Measurements from ENCODE around the gene CTNNBIP1. TPM values are rescaled to one million over a fixed set of nuclear protein-coding genes. Genes with fewer than 3 reads are reported as not detected.

The CTNNBIP1 gene
- total and polyA plus RNA-seq, 4 experiments from 2014 or later = 6.3 to 10.1 (median 9.5) TPM

GRCh38 chr1:9912264-9912936 is 2.3 kb upstream of the CTNNBIP1 start:
- H3K4me1 ChIP-seq (ENCODE audit: insufficient read depth, low read length) = peaks cover 16% of the 10 kb centered on the region
- ChIA-PET CTCF (ENCODE audit: partially characterized antibody) (no interaction called here), POLR2A (ENCODE audit: partially characterized antibody) (interaction anchor here (0.8 kb wide), 1 partner anchor 31 kb away, joined by 3 read pairs; the partner anchor contains the start of genes LZIC and NMNAT1)
- H3K4me3 Mint-ChIP-seq = peak overlapping the region in 6 of 8 donors; percentile 16 to 81 (median 60)
- no peaks in the 10 kb centered on the region for H3K9me3 ChIP-seq (ENCODE audit: control insufficient read depth in 1 of 2, low read length in 2 of 2)
- H3K27ac ChIP-seq (ENCODE audit: low read depth, low read length) = no peak overlapping the region
- H3K9me3 Mint-ChIP-seq = peaks cover 0 to 2% (median 0%) of the 10 kb centered on the region in 8 donors
- H3K4me3 ChIP-seq (ENCODE audit: low read length in 2 of 2) = no peak overlapping the region
- peak overlapping the region; percentile 43 to 90 (median 86) for H3K27ac Mint-ChIP-seq
- no peaks in the 10 kb centered on the region for H3K27me3 Mint-ChIP-seq
- no peaks in the 10 kb centered on the region for H3K27me3 ChIP-seq (ENCODE audit: insufficient read depth, low read length)
- peaks cover 23 to 39% (median 31%) of the 10 kb centered on the region in 4 donors for H3K4me1 Mint-ChIP-seq
- H3K36me3 ChIP-seq (ENCODE audit: insufficient read depth, low read length) = no peaks in the 10 kb centered on the region
- H3K36me3 Mint-ChIP-seq = peaks cover 0 to 6% of the 10 kb centered on the region in 2 donors
- DNase-seq = no peak
- intact Hi-C loops (cut with micrococcal nuclease) = loop anchor here (5.0 kb wide), 1 partner anchor 560 kb away; the partner anchor contains the start of genes DFFA and PEX14

GRCh38 chr1:9910423-9911178 is 532 bp upstream of the CTNNBIP1 start:
- Histone ChIP-seq H3K4me1 (ENCODE audit: insufficient read depth, low read length) (peaks cover 16% of the 10 kb centered on the region), H3K9me3 (ENCODE audit: control insufficient read depth in 1 of 2, low read length in 2 of 2) (no peaks in the 10 kb centered on the region), H3K36me3 (ENCODE audit: insufficient read depth, low read length) (no peaks in the 10 kb centered on the region), H3K27ac (ENCODE audit: low read depth, low read length) (peak overlapping the region; percentile 64), H3K4me3 (ENCODE audit: low read length in 2 of 2) (peak overlapping the region; percentile 71 to 78), H3K27me3 (ENCODE audit: insufficient read depth, low read length) (no peaks in the 10 kb centered on the region)
- intact Hi-C loops (cut with micrococcal nuclease) = loop anchor here (1.0 to 5.0 kb wide), 4 partner anchors 32 to 562 kb away; partner anchors contain the start of genes DFFA, LZIC, NMNAT1 and PEX14
- H3K9me3 Mint-ChIP-seq = peaks cover 0 to 2% (median 0%) of the 10 kb centered on the region in 8 donors
- ChIA-PET CTCF (ENCODE audit: partially characterized antibody) (interaction anchor here (0.9 to 1.0 kb wide), 3 partner anchors 36 to 285 kb away, joined by 3 to 6 read pairs (median 3); no protein-coding TSS in a partner anchor), POLR2A (ENCODE audit: partially characterized antibody) (interaction anchor here (0.8 to 1.2 kb wide), 8 partner anchors 32 to 321 kb away, joined by 3 to 12 read pairs (median 4); partner anchors contain the start of genes KIF1B, LZIC, NMNAT1 and UBE4B)
- H3K27me3 Mint-ChIP-seq = no peaks in the 10 kb centered on the region
- peaks cover 27 to 39% (median 34%) of the 10 kb centered on the region in 4 donors for H3K4me1 Mint-ChIP-seq
- peaks cover 0 to 6% of the 10 kb centered on the region in 2 donors for H3K36me3 Mint-ChIP-seq
- H3K27ac Mint-ChIP-seq = peak overlapping the region; percentile 85 to 99 (median 98)
- DNase-seq = peak; percentile 100
- H3K4me3 Mint-ChIP-seq = peak overlapping the region; percentile 92 to 99 (median 96)

- H3K9me3 ChIP-seq (ENCODE audit: control insufficient read depth in 1 of 2, low read length in 2 of 2) = no peaks in the 10 kb centered on the region
- Mint-ChIP-seq H3K4me1 (peaks cover 29 to 39% (median 34%) of the 10 kb centered on the region in 4 donors), H3K4me3 (peak overlapping the region; percentile 90 to 99 (median 97)), H3K27ac (peak overlapping the region; percentile 77 to 96 (median 92)), H3K36me3 (peaks cover 0 to 6% of the 10 kb centered on the region in 2 donors), H3K27me3 (no peaks in the 10 kb centered on the region), H3K9me3 (peaks cover 0 to 2% (median 0%) of the 10 kb centered on the region in 8 donors)
- ChIA-PET CTCF (ENCODE audit: partially characterized antibody) (interaction anchor here (1.2 kb wide), 1 partner anchor 34 kb away, joined by 3 read pairs; the partner anchor contains the start of genes LZIC and NMNAT1), POLR2A (ENCODE audit: partially characterized antibody) (no interaction called here)
- H3K27me3 ChIP-seq (ENCODE audit: insufficient read depth, low read length) = no peaks in the 10 kb centered on the region
- no peaks in the 10 kb centered on the region for H3K36me3 ChIP-seq (ENCODE audit: insufficient read depth, low read length)
- H3K4me1 ChIP-seq (ENCODE audit: insufficient read depth, low read length) = peaks cover 16% of the 10 kb centered on the region
- H3K27ac ChIP-seq (ENCODE audit: low read depth, low read length) = peak overlapping the region; percentile 50
- intact Hi-C loops (cut with micrococcal nuclease) = loop anchor here (1.0 to 5.0 kb wide), 4 partner anchors 33 to 563 kb away; partner anchors contain the start of genes DFFA, LZIC, NMNAT1 and PEX14
- H3K4me3 ChIP-seq (ENCODE audit: low read length in 2 of 2) = peak overlapping the region; percentile 63 to 80
- peak; percentile 6 to 54 (median 13) for DNase-seq
These were observed 629 bp downstream of the CTNNBIP1 start for GRCh38 chr1:9909234-9910046.

GRCh38 chr1:9908871-9909233 is 1.2 kb downstream of the CTNNBIP1 start:
- H3K9me3 Mint-ChIP-seq = peaks cover 0 to 2% (median 0%) of the 10 kb centered on the region in 8 donors
- CTCF ChIA-PET (ENCODE audit: partially characterized antibody) = interaction anchor here (1.2 kb wide), 1 partner anchor 35 kb away, joined by 3 read pairs; the partner anchor contains the start of genes LZIC and NMNAT1
- H3K4me3 ChIP-seq (ENCODE audit: low read length in 2 of 2) = peak overlapping the region in 1 of 2 donors; percentile 80
- no peak overlapping the region for H3K27ac ChIP-seq (ENCODE audit: low read depth, low read length)
- H3K27me3 ChIP-seq (ENCODE audit: insufficient read depth, low read length) = no peaks in the 10 kb centered on the region
- intact Hi-C loops (cut with micrococcal nuclease) = no loop called here
- H3K9me3 ChIP-seq (ENCODE audit: control insufficient read depth in 1 of 2, low read length in 2 of 2) = no peaks in the 10 kb centered on the region
- peaks cover 31 to 39% (median 36%) of the 10 kb centered on the region in 4 donors for H3K4me1 Mint-ChIP-seq
- DNase-seq = no peak
- H3K36me3 ChIP-seq (ENCODE audit: insufficient read depth, low read length) = no peaks in the 10 kb centered on the region
- H3K36me3 Mint-ChIP-seq = peaks cover 0 to 6% of the 10 kb centered on the region in 2 donors
- H3K4me1 ChIP-seq (ENCODE audit: insufficient read depth, low read length) = peaks cover 16% of the 10 kb centered on the region
- POLR2A ChIA-PET (ENCODE audit: partially characterized antibody) = no interaction called here
- H3K4me3 Mint-ChIP-seq = peak overlapping the region; percentile 90 to 99 (median 97)
- H3K27ac Mint-ChIP-seq = peak overlapping the region; percentile 77 to 96 (median 92)
- H3K27me3 Mint-ChIP-seq = no peaks in the 10 kb centered on the region

- H3K4me1 ChIP-seq (ENCODE audit: insufficient read depth, low read length) = peaks cover 16% of the 10 kb centered on the region
- Mint-ChIP-seq H3K36me3 (peaks cover 0 to 6% of the 10 kb centered on the region in 2 donors), H3K4me1 (peaks cover 32 to 37% (median 35%) of the 10 kb centered on the region in 4 donors), H3K9me3 (peaks cover 0 to 2% (median 0%) of the 10 kb centered on the region in 8 donors), H3K27me3 (no peaks in the 10 kb centered on the region), H3K27ac (peak overlapping the region in 3 of 7 donors; percentile 2 to 69 (median 46)), H3K4me3 (peak overlapping the region in 3 of 8 donors; percentile 17 to 46 (median 24))
- ChIA-PET POLR2A (ENCODE audit: partially characterized antibody) (no interaction called here), CTCF (ENCODE audit: partially characterized antibody) (interaction anchor here (1.4 kb wide), 1 partner anchor 30 kb away, joined by 4 read pairs; no protein-coding TSS in a partner anchor)
- H3K36me3 ChIP-seq (ENCODE audit: insufficient read depth, low read length) = no peaks in the 10 kb centered on the region
- H3K4me3 ChIP-seq (ENCODE audit: low read length in 2 of 2) = no peak overlapping the region
- intact Hi-C loops (cut with micrococcal nuclease) = no loop called here
- no peak overlapping the region for H3K27ac ChIP-seq (ENCODE audit: low read depth, low read length)
- no peaks in the 10 kb centered on the region for H3K9me3 ChIP-seq (ENCODE audit: control insufficient read depth in 1 of 2, low read length in 2 of 2)
- no peak for DNase-seq
- no peaks in the 10 kb centered on the region for H3K27me3 ChIP-seq (ENCODE audit: insufficient read depth, low read length)
These were observed 2.6 kb downstream of the CTNNBIP1 start for GRCh38 chr1:9907441-9907840.

- H3K4me1 Mint-ChIP-seq = peaks cover 28 to 31% (median 29%) of the 10 kb centered on the region in 4 donors
- H3K9me3 Mint-ChIP-seq = peaks cover 0 to 2% (median 0%) of the 10 kb centered on the region in 8 donors
- CTCF ChIA-PET (ENCODE audit: partially characterized antibody) = interaction anchor here (1.5 to 1.9 kb wide), 2 partner anchors 29 to 127 kb away, joined by 3 to 5 read pairs; no protein-coding TSS in a partner anchor
- peak overlapping the region in 2 of 7 donors; percentile 14 to 42 for H3K27ac Mint-ChIP-seq
- peaks cover 15% of the 10 kb centered on the region for H3K4me1 ChIP-seq (ENCODE audit: insufficient read depth, low read length)
- no peaks in the 10 kb centered on the region for H3K27me3 ChIP-seq (ENCODE audit: insufficient read depth, low read length)
- H3K27me3 Mint-ChIP-seq = no peaks in the 10 kb centered on the region
- H3K9me3 ChIP-seq (ENCODE audit: control insufficient read depth in 1 of 2, low read length in 2 of 2) = no peaks in the 10 kb centered on the region
- H3K36me3 Mint-ChIP-seq = peaks cover 0 to 6% of the 10 kb centered on the region in 2 donors
- DNase-seq = no peak
- H3K36me3 ChIP-seq (ENCODE audit: insufficient read depth, low read length) = no peaks in the 10 kb centered on the region
- intact Hi-C loops (cut with micrococcal nuclease) = no loop called here
- POLR2A ChIA-PET (ENCODE audit: partially characterized antibody) = no interaction called here
- H3K4me3 ChIP-seq (ENCODE audit: low read length in 2 of 2) = no peak overlapping the region
- H3K4me3 Mint-ChIP-seq = peak overlapping the region in 1 of 8 donors; percentile 48
- H3K27ac ChIP-seq (ENCODE audit: low read depth, low read length) = no peak overlapping the region
These were observed 3.6 kb downstream of the CTNNBIP1 start for GRCh38 chr1:9906466-9906865.
